ENCODE results near the gene C21orf91.
"Not testable (repeated sequence)": the region's sequence is repeated elsewhere in the genome, so short reads cannot be mapped to it uniquely, and the experiment has no call there.

The C21orf91 gene

DNA sequence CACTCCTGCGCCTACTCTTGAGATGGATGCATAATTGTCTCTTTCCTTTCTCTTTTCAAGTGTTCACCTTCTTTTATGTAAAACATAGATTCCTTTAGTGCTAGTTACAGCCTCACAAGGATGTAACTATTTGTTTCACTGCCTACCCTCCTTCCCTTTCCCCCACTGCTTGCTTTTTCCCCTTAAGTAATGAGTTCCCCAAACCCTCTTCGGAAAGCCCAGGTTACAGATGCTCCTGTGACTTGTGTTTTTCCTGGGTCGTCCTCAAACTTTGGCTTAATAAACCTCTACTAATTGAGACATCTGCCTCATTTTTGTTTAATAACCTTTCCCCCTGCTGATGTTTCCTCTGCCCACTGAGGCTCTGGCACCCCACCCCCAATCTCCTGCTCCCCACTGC lies 39.2 kb downstream of the C21orf91 start:
- no peak for TF ChIP-seq CTCF (IDR thresholded peaks at IDR 0.05)
- TF ChIP-seq ZFX (IDR thresholded peaks at IDR 0.05; ENCODE audit: borderline replicate concordance): no peak
- no peak overlapping the region for H3K27ac ChIP-seq

- no peak overlapping the region for H3K27ac ChIP-seq
These were observed 39.7 kb downstream of the C21orf91 start for GRCh38 chr21:17779496-17779895.

GRCh38 chr21:17777072-17777765 lies 41.9 kb downstream of the C21orf91 start:
- no peak for TF ChIP-seq CTCF (IDR thresholded peaks at IDR 0.05)
- no peak for TF ChIP-seq ZFX (IDR thresholded peaks at IDR 0.05; ENCODE audit: borderline replicate concordance)
- H3K27ac ChIP-seq: no peak overlapping the region

More at GRCh38 chr21:17779496-17779895, 39.7 kb downstream of the C21orf91 start:
- TF ChIP-seq ZFX (IDR thresholded peaks at IDR 0.05; ENCODE audit: borderline replicate concordance) (no peak), CTCF (IDR thresholded peaks at IDR 0.05) (no peak)

DNA sequence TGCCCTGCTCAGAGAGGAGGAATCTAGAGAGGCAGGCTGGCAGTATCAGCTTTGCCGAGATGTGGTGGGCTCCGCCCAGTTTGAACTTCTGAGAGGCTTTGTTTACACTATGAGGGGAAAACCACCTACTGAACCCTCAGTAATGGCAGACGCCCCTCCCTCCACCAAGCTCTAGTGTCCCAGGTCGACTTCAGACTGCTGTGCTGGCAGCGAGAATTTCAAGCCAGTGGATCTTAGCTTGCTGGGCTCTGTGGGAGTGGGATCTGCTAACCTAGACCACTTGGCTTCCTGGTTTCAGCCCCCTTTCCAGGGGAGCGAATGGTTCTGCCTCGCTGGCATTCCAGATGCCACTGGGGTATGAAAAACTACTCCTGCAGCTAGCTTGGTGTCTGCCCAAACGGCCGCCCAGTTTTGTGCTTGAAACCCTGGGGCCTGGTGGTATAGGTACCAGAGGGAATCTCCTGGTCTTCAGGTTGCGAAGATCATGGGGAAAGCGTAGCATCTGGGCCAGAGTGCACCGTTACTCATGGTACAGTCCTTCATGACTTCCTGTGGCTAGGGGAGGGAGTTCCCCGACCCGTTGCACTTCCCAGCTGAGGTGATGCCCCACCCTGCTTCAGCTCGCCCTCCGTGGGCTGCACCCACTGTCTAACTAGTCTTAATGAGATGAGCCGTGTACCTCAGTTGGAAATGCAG lies 43.6 kb downstream of the C21orf91 start:
- no peak overlapping the region for H3K27ac ChIP-seq
- no peak for TF ChIP-seq CTCF (IDR thresholded peaks at IDR 0.05)
- TF ChIP-seq ZFX (IDR thresholded peaks at IDR 0.05; ENCODE audit: borderline replicate concordance): no peak

DNA sequence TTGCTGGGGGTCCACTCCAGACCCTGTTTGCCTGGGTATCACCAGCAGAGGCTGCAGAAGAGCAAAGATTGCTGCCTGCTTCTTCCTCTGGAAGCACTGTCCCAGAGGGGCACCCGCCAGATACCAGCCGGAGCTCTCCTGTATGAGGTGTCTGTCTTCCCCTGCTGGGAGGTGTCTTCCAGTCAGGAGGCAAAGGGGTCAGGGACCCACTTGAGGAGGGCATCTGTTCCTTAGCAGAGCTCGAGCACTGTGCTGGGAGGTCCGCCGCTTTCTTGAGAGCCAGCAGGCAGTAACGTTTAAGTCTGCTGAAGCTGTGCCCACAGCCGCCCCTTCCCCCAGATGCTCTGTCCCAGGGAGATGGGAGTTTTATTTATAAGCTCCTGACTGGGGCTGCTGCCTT lies 44.1 kb downstream of the C21orf91 start:
- H3K27ac ChIP-seq: not testable (repeated sequence)

- TF ChIP-seq CTCF (IDR thresholded peaks at IDR 0.05): no peak
- no peak for TF ChIP-seq ZFX (IDR thresholded peaks at IDR 0.05; ENCODE audit: borderline replicate concordance)
- H3K27ac ChIP-seq: no peak overlapping the region
These were observed 49.7 kb downstream of the C21orf91 start for GRCh38 chr21:17769447-17769845.

DNA sequence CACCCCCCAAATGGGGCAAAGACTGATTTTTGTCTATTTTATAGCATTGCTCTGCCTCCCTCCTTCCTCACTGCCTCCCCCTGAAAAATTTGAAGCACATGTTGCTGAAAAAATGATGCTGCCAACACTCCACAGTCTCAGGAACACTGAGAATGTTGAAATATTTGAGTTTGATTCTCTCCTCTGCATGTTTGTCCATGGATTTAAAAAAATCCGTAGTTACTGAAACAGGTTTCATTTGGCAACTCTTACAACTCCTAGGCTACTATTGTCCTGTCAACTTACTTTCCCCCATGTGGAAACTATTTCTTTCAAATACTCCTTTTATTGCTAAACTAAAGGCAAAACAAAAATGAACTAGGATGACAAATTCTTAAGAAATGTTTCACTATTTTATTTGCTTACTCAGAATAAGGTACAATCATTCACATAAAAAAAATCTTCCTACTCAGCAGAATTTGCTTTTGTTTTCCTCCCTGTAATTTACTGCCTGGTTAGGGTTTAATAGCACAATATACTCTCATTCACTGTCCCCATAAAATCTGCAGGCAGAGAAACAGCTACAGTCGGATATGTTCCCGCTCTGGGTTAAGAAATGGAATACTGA lies 50.2 kb downstream of the C21orf91 start:
- no peak for TF ChIP-seq ZFX (IDR thresholded peaks at IDR 0.05; ENCODE audit: borderline replicate concordance)
- no peak for TF ChIP-seq CTCF (IDR thresholded peaks at IDR 0.05)

More for the DNA sequence above, 50.2 kb downstream of the C21orf91 start:
- no peak overlapping the region for H3K27ac ChIP-seq

Data from 22Rv1 (cell line).